ENCODE results near the gene RPN2.

DNA sequence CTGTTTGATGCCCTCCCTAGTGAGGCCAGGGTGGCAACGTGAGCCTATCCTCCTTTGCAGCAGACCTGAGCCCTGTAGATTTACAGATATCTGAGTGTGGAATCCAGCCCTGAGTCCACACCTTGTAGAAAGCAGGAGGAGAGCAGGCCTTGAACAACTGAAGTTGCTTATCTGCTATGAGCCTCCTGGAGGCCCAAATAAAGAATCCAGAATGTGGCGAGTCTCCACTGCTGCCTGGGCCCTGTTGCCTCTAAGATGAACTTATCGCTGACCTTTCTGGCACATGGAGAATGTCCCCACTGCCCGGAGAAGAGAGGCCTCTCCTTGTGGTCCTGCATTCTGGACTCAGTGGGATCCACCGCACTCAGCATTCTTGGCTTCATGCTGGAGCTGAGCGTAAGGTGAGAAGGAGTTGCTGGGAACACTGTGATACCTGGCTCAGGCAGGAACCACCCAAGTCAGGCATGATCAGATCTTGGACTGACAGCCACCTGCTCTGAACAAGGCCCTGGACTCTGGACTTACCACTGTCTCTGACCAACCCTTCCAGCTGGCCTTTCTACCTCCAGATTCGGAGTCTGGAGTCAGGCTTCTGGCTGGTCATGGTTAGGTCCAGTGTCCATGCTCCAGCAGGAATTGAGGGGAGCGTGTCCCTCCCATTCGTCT lies 104.5 kb downstream of the RPN2 start:
- no peak for TF ChIP-seq ARNTL (CRISPR knock-in tag; IDR thresholded peaks at IDR 0.05)
- 0 out of 2 replicates have a peak, but pooled peaks have one; percentile 16 for TF ChIP-seq ZBTB7A (CRISPR knock-in tag; IDR thresholded peaks at IDR 0.05)
- TF ChIP-seq EZH2 (conservative IDR thresholded peaks at IDR 0.05; ENCODE audit: low read depth, low read length) = no peak
- TF ChIP-seq SP1 (IDR thresholded peaks at IDR 0.05) = no peak
- no peak for TF ChIP-seq SP1 (CRISPR knock-in tag; IDR thresholded peaks at IDR 0.05)
- TF ChIP-seq ZNF761 (CRISPR knock-in tag; conservative IDR thresholded peaks at IDR 0.05) = no peak
- no peak for TF ChIP-seq KMT2B (CRISPR knock-in tag; IDR thresholded peaks at IDR 0.05)
- no peak for TF ChIP-seq ZNF337 (CRISPR knock-in tag; IDR thresholded peaks at IDR 0.05; ENCODE audit: borderline replicate concordance, low read depth)
- TF ChIP-seq, protein P1, sequence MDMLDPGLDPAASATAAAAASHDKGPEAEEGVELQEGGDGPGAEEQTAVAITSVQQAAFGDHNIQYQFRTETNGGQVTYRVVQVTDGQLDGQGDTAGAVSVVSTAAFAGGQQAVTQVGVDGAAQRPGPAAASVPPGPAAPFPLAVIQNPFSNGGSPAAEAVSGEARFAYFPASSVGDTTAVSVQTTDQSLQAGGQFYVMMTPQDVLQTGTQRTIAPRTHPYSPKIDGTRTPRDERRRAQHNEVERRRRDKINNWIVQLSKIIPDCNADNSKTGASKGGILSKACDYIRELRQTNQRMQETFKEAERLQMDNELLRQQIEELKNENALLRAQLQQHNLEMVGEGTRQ (IDR thresholded peaks at IDR 0.05; ENCODE audit: low read depth, low read length) = no peak
- TF ChIP-seq, protein P1 (CRISPR knock-in tag; IDR thresholded peaks at IDR 0.05; ENCODE audit: borderline replicate concordance) = no peak
- peak; percentile 37; the same call in 1 of the 2 replicates for TF ChIP-seq ARHGAP35 (CRISPR knock-in tag; IDR thresholded peaks at IDR 0.05; ENCODE audit: borderline replicate concordance)
- 0 out of 2 replicates have a peak, but pooled peaks have one; percentile 2 for TF ChIP-seq ETV6 (CRISPR knock-in tag; conservative IDR thresholded peaks at IDR 0.05)

All from HepG2 (cell line).